Fibroblast of pulmonary artery (primary cell): ENCODE data around the gene LRRC25.
A peak's percentile ranks its signal among the peaks of the same experiment; 100 is the strongest.

Source experiments
- DNase-seq: peaks from one replicate; pipeline ENCODE4 v3.0.0-alpha.2; 2010; ENCODE audit warnings: low read depth
- H3K4me3 ChIP-seq: replicated peaks from 2 replicates; pipeline ENCODE4 v1.5.1; 2011; ENCODE audit warnings: low read depth, mild to moderate bottlenecking, control low read depth, low read length, moderate library complexity
- CTCF ChIP-seq: IDR thresholded peaks from 2 replicates; pipeline ENCODE4 v1.5.1; 2011; ENCODE audit warnings: mild to moderate bottlenecking, control low read depth, low read length, inconsistent platforms; ENCODE audit errors: missing control alignments

LRRC25 gene

GRCh38 chr19:18417250-18418028, 20.0 kb upstream of the LRRC25 start:
- H3K4me3 ChIP-seq = peak overlapping the region; percentile 38
- TF ChIP-seq CTCF = no peak
- peak; percentile 90 for DNase-seq

- peak overlapping the region; percentile 38 for H3K4me3 ChIP-seq
- DNase-seq = peak; percentile 95
- TF ChIP-seq CTCF = no peak
These were observed 19.4 kb upstream of the LRRC25 start for GRCh38 chr19:18416778-18417249.

GRCh38 chr19:18415178-18415867, 17.9 kb upstream of the LRRC25 start:
- TF ChIP-seq CTCF = no peak
- peak; percentile 97 for DNase-seq
- H3K4me3 ChIP-seq = peak overlapping the region; percentile 47

- TF ChIP-seq CTCF = no peak
- no peak for DNase-seq
- peak overlapping the region; percentile 47 for H3K4me3 ChIP-seq
These were observed 17.2 kb upstream of the LRRC25 start for GRCh38 chr19:18414504-18415177.

- DNase-seq = no peak
- no peak overlapping the region for H3K4me3 ChIP-seq
- no peak for TF ChIP-seq CTCF
These were observed 15.3 kb upstream of the LRRC25 start for GRCh38 chr19:18412610-18413239.

- H3K4me3 ChIP-seq = no peak overlapping the region
- DNase-seq = no peak
- peak; percentile 61 for TF ChIP-seq CTCF
These were observed 10.6 kb upstream of the LRRC25 start for GRCh38 chr19:18408053-18408476.
